Stimulated activated CD8-positive, alpha-beta memory T cell treated with anti-CD3 and anti-CD28 coated beads, Interleukin-7, amount 100 ng/mL, for 48 hours (primary cell): ENCODE measurements around the gene RGS9.
"Not testable (repeated sequence)": the region's sequence is repeated elsewhere in the genome, so short reads cannot be mapped to it uniquely, and the experiment has no call there.

Source experiments
- DNase-seq, 2 donors: peaks; one replicate each; pipeline ENCODE4 v3.0.0-alpha.2; 2020; ENCODE audit warnings: low read depth in 1 of 2; ENCODE audit errors: extremely low read depth in 1 of 2

The RGS9 gene

DNA sequence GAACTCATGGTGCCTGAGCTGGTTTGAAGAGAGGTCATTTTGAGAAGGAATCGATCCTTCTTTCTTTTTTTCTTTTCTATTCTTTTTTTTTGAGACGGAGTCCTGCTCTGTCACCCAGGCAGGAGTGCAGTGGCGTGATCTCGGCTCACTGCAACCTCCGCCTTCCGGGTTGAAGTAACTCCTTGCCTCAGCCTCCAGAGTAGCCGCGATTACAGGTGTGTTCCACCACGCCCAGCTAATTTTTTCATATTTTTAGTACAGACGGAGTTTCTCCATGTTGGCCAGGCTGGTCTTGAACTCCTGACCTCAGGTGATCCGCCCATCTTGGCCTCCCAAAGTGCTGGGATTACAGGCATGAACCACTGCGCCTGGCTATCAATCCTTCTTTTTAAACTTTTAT, 43.1 kb downstream of the RGS9 start:
- DNase-seq, result not testable (repeated sequence)

- not testable (repeated sequence) for DNase-seq
Measured at GRCh38 chr17:65180752-65181236, 43.6 kb downstream of the RGS9 start.

DNA sequence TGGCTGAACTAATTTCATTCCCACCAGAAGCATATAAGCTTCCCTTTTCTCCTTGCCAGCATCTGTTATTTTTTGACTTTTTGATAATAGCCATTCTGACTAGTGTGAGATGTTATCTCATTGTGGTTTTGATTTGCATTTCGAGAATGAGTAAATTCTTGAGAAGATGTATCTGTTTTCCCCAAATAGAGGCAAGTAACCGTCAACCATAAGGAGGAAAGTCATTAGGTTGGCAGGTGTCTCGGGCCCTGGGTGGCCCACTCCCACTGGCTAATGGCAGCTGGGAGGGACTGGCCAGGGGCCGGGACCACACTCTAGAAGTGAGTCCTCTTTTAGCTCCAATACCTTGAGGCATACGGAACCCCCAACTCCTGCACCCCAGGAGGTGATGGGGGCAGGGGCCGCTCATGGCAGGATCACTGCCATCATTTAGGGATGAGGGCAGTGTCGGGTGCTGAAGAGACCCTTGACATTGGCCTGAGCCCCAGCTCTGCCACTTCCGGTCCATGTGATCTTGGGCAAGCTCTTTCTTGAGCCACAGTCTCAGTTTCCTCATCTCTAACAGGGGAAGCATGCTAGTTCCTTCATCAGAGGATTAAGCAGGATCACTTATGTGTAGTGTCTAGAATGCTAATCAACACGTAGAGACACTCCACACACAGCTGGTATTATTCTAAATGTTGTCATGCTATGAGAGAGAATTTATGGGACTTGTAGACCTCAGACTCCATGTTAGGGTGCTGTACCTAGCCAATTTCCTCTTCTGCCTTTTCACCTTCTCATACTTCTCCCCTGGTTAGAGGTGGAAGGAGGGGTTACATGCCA, 44.3 kb downstream of the RGS9 start:
- DNase-seq, result peak in 1 of 2 donors; percentile 45

DNA sequence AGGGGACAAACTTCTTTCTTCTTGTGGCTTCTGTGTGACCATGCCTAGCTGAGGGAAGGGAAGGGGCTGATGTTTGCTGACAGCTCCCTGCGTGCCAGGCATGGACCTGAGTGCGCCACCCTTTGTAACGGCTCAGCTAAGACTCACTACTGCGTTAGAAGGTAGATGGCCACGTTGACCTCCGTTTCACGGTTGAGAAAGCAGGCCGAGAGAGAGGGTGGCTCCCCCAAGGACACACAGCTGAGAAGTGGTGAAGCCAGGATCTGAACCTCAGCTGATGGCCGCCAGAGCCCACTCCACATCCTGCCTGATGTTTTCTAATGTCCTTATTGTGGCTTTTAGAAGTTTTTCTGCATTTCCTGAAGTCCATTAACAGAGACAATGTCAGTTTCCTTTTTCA, 45.1 kb downstream of the RGS9 start:
- no peak for DNase-seq

DNA sequence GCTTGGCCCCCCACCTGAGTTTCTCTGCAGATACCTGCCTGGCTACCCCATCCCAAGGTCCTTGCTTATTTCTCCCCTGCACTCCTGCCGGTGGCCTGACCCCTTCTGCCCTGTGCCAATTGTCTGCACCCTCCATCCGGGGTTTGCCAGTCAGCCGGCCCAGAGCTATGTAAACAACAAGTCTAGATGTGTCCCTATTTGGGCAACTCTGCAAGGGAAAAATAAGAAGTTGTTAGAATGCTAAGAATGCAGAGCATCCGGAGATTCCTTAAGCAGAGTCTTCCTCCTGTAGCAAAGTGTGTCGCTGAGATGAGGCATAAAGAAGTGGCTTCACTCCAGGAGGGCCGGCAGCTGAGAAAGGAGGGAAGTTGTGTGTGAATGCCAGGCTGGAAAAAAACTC, 46.6 kb downstream of the RGS9 start:
- no peak for DNase-seq

GRCh38 chr17:65184235-65184959, 47.2 kb downstream of the RGS9 start:
- no peak for DNase-seq

DNA sequence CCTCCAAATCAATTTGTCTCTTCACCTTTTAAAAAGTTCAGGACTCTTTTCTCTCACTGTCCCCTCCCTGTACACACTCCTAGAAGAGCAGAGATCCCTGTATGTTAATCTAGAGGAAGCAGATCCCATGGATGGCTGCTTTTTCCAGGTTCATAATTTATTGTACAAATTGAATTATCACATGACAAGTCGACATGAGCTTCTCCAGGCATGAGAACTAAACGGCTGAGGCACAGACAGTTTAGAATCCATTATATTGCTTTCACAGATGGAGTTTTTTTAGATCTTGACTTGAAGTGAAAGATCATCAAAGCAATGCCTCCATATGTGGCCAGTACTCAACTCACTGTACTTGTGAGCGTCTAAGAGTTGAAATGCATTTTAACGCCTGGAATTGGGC, 47.9 kb downstream of the RGS9 start:
- no peak for DNase-seq

- DNase-seq, result no peak
Measured at GRCh38 chr17:65185668-65186382, 48.7 kb downstream of the RGS9 start.

- DNase-seq, result no peak
Measured at GRCh38 chr17:65190467-65191097, 53.4 kb downstream of the RGS9 start.

DNA sequence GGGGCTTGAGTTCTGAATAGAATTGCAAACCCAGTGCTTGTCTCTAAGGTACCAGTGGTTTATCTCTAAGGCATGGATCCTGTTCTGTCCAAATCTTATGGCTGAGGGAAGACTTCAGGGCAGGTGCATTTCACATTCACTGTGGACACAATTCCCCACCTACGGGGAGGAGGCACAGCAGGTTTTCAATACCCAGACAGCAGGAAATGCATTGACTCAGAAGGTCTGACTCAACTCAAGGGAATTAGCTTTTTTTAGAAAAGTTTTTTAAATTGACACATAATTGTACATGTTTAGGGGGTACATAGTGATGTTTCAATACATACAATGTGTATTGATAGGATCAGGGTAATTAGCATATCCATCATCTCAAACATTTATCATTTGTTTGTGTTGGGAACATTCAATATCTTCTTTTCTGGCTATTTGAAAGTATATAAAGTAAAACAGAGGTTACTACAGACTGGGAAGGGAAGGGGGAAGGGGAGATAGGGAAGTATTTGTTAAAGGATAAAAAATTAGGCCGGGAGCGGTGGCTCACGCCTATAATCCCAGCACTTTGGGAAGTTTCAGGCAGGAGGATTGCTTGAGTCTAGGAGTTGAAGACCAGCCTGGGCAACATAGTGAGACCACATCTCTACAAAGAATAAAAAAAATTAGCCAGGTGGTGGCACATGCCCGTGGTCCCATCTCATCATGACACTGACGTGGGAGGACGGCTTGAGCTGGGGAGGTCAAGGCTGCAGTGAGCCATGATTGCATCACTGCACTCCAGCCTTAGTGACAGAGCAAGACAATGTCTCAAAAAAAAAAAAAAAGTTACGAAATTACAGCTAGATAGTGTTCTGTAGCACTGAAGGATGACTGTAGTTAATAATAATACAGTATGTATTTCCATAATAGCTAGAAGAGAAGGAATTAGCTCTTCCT, 54.9 kb downstream of the RGS9 start:
- no peak for DNase-seq

DNA sequence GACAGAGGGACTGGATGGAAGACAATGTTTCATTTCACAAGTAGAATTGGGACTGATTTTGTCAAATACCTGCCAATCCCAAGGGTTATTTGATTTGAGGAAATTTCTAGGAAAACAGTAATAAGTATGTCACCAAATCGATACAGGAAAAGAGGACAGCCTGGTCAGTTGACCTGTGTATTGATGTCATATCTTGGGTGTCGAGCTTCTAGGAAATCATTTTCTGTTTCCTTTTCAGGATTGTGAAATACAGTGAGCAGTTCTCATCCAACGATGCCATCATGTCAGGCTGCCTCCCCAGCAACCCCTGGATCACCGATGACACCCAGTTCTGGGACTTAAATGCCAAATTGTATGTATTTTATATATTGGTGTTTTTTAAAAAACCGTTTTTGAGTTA, 56.1 kb downstream of the RGS9 start:
- DNase-seq, result no peak

DNA sequence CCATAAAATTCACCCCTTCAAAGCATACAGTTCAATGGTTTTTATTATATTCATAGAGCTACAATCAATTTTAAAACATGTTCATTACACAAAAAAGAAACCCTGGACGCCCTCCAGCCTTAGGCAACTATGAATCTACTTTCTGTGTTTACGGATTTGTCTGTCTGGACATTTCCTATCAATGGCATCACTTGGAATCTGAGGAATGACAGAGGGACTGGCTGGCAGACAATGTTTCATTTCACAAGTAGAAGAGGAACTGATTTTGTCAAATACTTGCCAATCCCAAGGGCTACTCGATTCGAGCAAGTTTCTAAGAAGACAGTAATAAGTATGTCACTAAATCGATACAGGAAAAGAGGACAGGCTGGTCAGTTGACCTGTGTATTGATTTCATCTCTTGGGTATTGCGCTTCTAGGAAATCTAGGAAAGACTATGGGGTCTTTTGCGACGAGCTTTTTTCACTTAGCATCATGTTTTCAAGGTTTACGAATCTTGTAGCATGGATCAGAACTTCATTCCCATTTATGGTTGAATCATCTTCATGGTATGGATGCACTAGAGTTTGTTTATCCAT, 56.6 kb downstream of the RGS9 start:
- DNase-seq, result no peak

- DNase-seq, result no peak
Measured at GRCh38 chr17:65194670-65195334, 57.6 kb downstream of the RGS9 start.

GRCh38 chr17:65195716-65196115, 58.5 kb downstream of the RGS9 start:
- DNase-seq, result no peak

DNA sequence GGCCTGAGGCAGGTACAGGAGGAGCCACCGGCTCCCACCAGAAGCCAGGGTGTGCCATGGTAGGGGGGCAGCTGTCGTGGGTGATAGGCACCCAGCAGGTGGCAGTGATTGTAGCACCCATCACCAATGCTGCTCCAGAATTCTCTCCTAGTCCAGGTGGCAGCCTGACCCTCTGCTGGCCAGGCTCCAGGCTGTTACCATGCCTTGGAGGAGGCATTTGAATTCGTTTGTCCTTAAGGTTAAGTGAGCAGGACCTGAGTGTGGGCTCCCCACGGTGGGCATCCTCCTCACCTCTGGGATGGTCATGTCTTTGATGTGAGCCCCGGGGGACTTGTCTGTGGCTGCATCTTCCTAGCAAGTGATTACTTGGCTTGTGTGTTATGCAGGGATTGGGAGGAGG, 59.4 kb downstream of the RGS9 start:
- DNase-seq, result no peak

DNA sequence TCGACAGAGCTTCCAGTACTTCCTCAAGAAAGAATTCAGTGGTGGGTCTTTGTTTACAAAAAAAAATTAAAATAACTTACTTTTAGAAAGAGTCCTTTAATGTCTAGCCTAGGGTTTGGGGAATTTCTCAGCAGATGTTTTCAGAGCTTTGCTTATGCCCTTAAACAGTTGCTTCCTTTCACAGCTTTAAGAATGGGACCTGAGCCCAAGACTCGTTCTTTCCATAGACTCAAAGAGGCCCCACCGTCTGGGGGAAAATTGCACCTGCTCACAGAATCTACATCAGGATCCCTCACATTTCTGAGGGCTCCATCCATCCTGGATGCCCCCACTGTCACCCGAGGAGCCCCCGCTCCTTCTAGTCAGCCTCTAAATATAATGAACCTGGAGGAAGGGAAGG, 60.0 kb downstream of the RGS9 start:
- no peak for DNase-seq

- no peak for DNase-seq
Measured at GRCh38 chr17:65198653-65199382, 61.6 kb downstream of the RGS9 start.

DNA sequence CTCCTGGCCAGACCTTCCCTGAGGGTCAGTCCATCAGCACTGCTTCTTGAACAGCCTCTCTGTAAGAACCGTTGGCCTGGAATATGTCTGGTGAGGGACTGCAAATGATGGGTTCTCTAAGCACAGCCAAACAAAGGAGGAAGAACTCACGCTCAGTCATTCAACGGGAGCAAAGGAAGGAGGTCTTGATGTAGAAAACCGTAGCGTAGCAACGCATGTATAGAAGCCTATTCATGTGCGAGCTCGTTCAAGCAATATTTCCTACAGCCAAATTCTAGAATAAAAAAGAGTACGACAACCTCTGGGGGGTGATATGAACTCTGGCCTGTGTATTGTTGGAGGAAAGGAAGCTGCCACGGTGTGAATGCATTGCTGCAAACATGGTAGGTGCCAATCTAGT, 64.2 kb downstream of the RGS9 start:
- no peak for DNase-seq
